Measurements from ENCODE around the gene ALKBH6. TPM values are rescaled to one million over a fixed set of nuclear protein-coding genes. Genes with fewer than 3 reads are reported as not detected.

The ALKBH6 gene
- total and polyA plus RNA-seq, 2 of the 8 experiments (the other 6 are each of a cell fraction or from before 2014, with no cell fraction given): 19.2 to 33.3 TPM

GRCh38 chr19:35978832-35979365, 35.1 kb downstream of the ALKBH6 start:
- Histone ChIP-seq H3K23ac (ENCODE audit: insufficient read length) (no peak overlapping the region), H2BK120ac (replicated peaks; ENCODE audit: low read depth, low read length) (no peak overlapping the region), H3K79me1 (ENCODE audit: low read depth, low read length) (no peaks in the 10 kb centered on the region), H4K91ac (replicated peaks; ENCODE audit: insufficient read length, low read length) (no peak overlapping the region), H3K4me3 (ENCODE audit: extremely low read depth in 1 of 4, insufficient read depth in 2 of 4, low read depth in 3 of 4, low read length in 4 of 4) (no peak overlapping the region), H3K56ac (replicated peaks; ENCODE audit: insufficient read length, low read depth, low read length) (no peak overlapping the region), H2BK5ac (ENCODE audit: low read depth, low read length) (peak overlapping the region; percentile 60; the same call in 1 of the 2 replicates), H4K8ac (ENCODE audit: extremely low read depth, insufficient read depth, low read length) (no peak overlapping the region), H2BK20ac (ENCODE audit: low read length) (no peak overlapping the region), H3K14ac (ENCODE audit: insufficient read length) (no peak overlapping the region), H3K4me1 (replicated peaks in 1 of 4; ENCODE audit: control insufficient read depth in 3 of 4, insufficient read depth in 4 of 4, low read length in 3 of 4) (peaks cover 0 to 6% (median 1%) of the 10 kb centered on the region in 4 experiments; a peak in 6 of 7 replicates), H3K18ac (ENCODE audit: extremely low read depth, low read length) (no peak overlapping the region), H3K9ac (replicated peaks in 1 of 4; ENCODE audit: extremely low read depth in 1 of 4, low read depth in 3 of 4, low read length in 3 of 4) (no peak overlapping the region), H3K79me2 (ENCODE audit: control insufficient read depth in 1 of 2, insufficient read depth in 2 of 2, low read length in 2 of 2) (no peaks in the 10 kb centered on the region), H4K20me1 (replicated peaks in 1 of 2; ENCODE audit: control insufficient read depth in 1 of 2, insufficient read depth in 2 of 2, low read length in 2 of 2) (peaks cover 0 to 5% of the 10 kb centered on the region in 2 experiments), H3K9me3 (ENCODE audit: insufficient read depth in 2 of 2, low read depth in 1 of 2, low read length in 1 of 2) (no peaks in the 10 kb centered on the region), H2AK5ac (ENCODE audit: low read depth, low read length) (no peak overlapping the region), H3K27ac (ENCODE audit: low read depth, low read length) (no peak overlapping the region; the same call in 1 of the 2 replicates), H2BK12ac (ENCODE audit: low read depth, low read length) (peak overlapping the region; percentile 84; the same call in 1 of the 2 replicates), H4K5ac (ENCODE audit: insufficient read length, low read depth, low read length) (no peak overlapping the region), H3K36me3 (ENCODE audit: control insufficient read depth in 2 of 4, insufficient read depth in 4 of 4, low read length in 3 of 4) (no peaks in the 10 kb centered on the region), H2BK15ac (ENCODE audit: low read length) (no peak overlapping the region; the same call in 1 of the 2 replicates), H3K27me3 (replicated peaks in 1 of 4; ENCODE audit: control insufficient read depth in 3 of 4, extremely low read depth in 1 of 4, insufficient read depth in 3 of 4, low read length in 3 of 4) (peaks cover 0 to 7% (median 3%) of the 10 kb centered on the region in 4 experiments; a peak in 3 of 7 replicates), H3K23me2 (ENCODE audit: low read depth, low read length) (no peaks in the 10 kb centered on the region; the same call in 1 of the 2 replicates), H2AFZ (ENCODE audit: low read length) (no peak overlapping the region), H3K4ac (replicated peaks; ENCODE audit: insufficient read length, low read depth, low read length) (peak overlapping the region; percentile 38), H3K4me2 (ENCODE audit: insufficient read depth in 1 of 2, low read depth in 2 of 2, low read length in 2 of 2) (peak overlapping the region in 1 of 2 experiments; percentile 40; a peak in 2 of 4 replicates)
- FAIRE-seq (no peak), DNase-seq (ENCODE audit: low read depth in 1 of 2, low spot score in 2 of 2) (no peak)
- ChIA-PET POLR2A (ENCODE audit: partially characterized antibody) (interaction anchor here (1.1 to 1.5 kb wide), 2 partner anchors 10 to 14 kb away, joined by 3 to 5 read pairs; no protein-coding TSS in a partner anchor), CTCF (ENCODE audit: partially characterized antibody) (interaction anchor here (0.6 to 5.4 kb wide), 9 partner anchors 8 to 102 kb away, joined by 3 to 47 read pairs (median 4); partner anchors contain the start of gene SDHAF1)
- 79% methylated on average over 20 of the region's 20 CpGs; no CpG with 5 or more reads in 1 of the 2 experiments for WGBS, 2 experiments (ENCODE audit: extremely low coverage in 1 of 2, insufficient coverage in 1 of 2, insufficient read length in 1 of 2, insufficient replicate concordance in 2 of 2, low coverage in 1 of 2, low lambda C conversion rate in 2 of 2, missing lambda C conversion rate in 1 of 2)
- TF ChIP-seq BACH1 (IDR thresholded peaks at IDR 0.05; ENCODE audit: low read length): no peak
- TF ChIP-seq, protein P1, sequence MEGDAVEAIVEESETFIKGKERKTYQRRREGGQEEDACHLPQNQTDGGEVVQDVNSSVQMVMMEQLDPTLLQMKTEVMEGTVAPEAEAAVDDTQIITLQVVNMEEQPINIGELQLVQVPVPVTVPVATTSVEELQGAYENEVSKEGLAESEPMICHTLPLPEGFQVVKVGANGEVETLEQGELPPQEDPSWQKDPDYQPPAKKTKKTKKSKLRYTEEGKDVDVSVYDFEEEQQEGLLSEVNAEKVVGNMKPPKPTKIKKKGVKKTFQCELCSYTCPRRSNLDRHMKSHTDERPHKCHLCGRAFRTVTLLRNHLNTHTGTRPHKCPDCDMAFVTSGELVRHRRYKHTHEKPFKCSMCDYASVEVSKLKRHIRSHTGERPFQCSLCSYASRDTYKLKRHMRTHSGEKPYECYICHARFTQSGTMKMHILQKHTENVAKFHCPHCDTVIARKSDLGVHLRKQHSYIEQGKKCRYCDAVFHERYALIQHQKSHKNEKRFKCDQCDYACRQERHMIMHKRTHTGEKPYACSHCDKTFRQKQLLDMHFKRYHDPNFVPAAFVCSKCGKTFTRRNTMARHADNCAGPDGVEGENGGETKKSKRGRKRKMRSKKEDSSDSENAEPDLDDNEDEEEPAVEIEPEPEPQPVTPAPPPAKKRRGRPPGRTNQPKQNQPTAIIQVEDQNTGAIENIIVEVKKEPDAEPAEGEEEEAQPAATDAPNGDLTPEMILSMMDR (IDR thresholded peaks at IDR 0.05; ENCODE audit: control extremely low read depth in 1 of 3, insufficient read depth in 1 of 3, low read depth in 1 of 3, low read length in 3 of 3): no peak
- no peak for TF ChIP-seq PHF8 (conservative IDR thresholded peaks at IDR 0.05; ENCODE audit: low read depth, low read length)
- no peak for TF ChIP-seq MAX (IDR thresholded peaks at IDR 0.05)
- TF ChIP-seq ZNF274 (IDR thresholded peaks at IDR 0.05; ENCODE audit: borderline replicate concordance, extremely low read depth, low read length): no peak
- TF ChIP-seq TAF1 (IDR thresholded peaks at IDR 0.05; ENCODE audit: low read depth, low read length): no peak
- no peak for TF ChIP-seq POLR2A (IDR thresholded peaks at IDR 0.05; ENCODE audit: control extremely low read depth in 1 of 2, low read depth in 2 of 2, low read length in 2 of 2)
- TF ChIP-seq SP1 (IDR thresholded peaks at IDR 0.05; ENCODE audit: low read depth, low read length): no peak
- TF ChIP-seq SP2 (IDR thresholded peaks at IDR 0.05; ENCODE audit: low read length): no peak
- no peak for TF ChIP-seq POU5F1 (IDR thresholded peaks at IDR 0.05; ENCODE audit: low read depth, low read length)
